Measurements from ENCODE around the gene ZNF821.
"Not testable (repeated sequence)": the region's sequence is repeated elsewhere in the genome, so short reads cannot be mapped to it uniquely, and the experiment has no call there.

Gene ZNF821

GRCh38 chr16:71830359-71830758 is 53.6 kb downstream of the ZNF821 start:
- no peaks in the 10 kb centered on the region for H3K4me1 ChIP-seq (ENCODE audit: control insufficient read depth, low read length)
- H3F3A ChIP-seq (ENCODE audit: control insufficient read depth, insufficient read depth): no peaks in the 10 kb centered on the region
- no peaks in the 10 kb centered on the region for H4K20me1 ChIP-seq (ENCODE audit: control insufficient read depth, insufficient read depth, low read depth, low read length)
- H3K9me3 ChIP-seq (ENCODE audit: control insufficient read depth, insufficient read depth, low read length): no peaks in the 10 kb centered on the region
- no peaks in the 10 kb centered on the region for H3K9me2 ChIP-seq (replicated peaks; ENCODE audit: control insufficient read depth, low read length)
- no peak overlapping the region for H3K4me2 ChIP-seq (ENCODE audit: low read length)
- H3K27me3 ChIP-seq (ENCODE audit: control insufficient read depth, low read length): peaks cover 3% of the 10 kb centered on the region; the same call in 1 of the 2 replicates
- no peak overlapping the region for H3K27ac ChIP-seq (ENCODE audit: low read depth, low read length)
- TF ChIP-seq EZH2phosphoT487 (IDR thresholded peaks at IDR 0.05; ENCODE audit: borderline replicate concordance, low read length): no peak
- TF ChIP-seq, protein P1, sequence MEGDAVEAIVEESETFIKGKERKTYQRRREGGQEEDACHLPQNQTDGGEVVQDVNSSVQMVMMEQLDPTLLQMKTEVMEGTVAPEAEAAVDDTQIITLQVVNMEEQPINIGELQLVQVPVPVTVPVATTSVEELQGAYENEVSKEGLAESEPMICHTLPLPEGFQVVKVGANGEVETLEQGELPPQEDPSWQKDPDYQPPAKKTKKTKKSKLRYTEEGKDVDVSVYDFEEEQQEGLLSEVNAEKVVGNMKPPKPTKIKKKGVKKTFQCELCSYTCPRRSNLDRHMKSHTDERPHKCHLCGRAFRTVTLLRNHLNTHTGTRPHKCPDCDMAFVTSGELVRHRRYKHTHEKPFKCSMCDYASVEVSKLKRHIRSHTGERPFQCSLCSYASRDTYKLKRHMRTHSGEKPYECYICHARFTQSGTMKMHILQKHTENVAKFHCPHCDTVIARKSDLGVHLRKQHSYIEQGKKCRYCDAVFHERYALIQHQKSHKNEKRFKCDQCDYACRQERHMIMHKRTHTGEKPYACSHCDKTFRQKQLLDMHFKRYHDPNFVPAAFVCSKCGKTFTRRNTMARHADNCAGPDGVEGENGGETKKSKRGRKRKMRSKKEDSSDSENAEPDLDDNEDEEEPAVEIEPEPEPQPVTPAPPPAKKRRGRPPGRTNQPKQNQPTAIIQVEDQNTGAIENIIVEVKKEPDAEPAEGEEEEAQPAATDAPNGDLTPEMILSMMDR (IDR thresholded peaks at IDR 0.05; ENCODE audit: low read depth, low read length, poor library complexity, severe bottlenecking): no peak
- no peak overlapping the region for H3K4me3 ChIP-seq (ENCODE audit: low read length)
- no peaks in the 10 kb centered on the region for H3K79me2 ChIP-seq (ENCODE audit: control insufficient read depth, low read length)
- no peaks in the 10 kb centered on the region for H3K36me3 ChIP-seq (ENCODE audit: control insufficient read depth, low read length)

- no peaks in the 10 kb centered on the region for H3K4me1 ChIP-seq (ENCODE audit: control insufficient read depth, low read length)
- H3K9me3 ChIP-seq (ENCODE audit: control insufficient read depth, insufficient read depth, low read length): no peaks in the 10 kb centered on the region
- H3K27ac ChIP-seq (ENCODE audit: low read depth, low read length): no peak overlapping the region
- no peak overlapping the region for H3K4me2 ChIP-seq (ENCODE audit: low read length)
- TF ChIP-seq EZH2phosphoT487 (IDR thresholded peaks at IDR 0.05; ENCODE audit: borderline replicate concordance, low read length): no peak
- TF ChIP-seq, protein P1 (IDR thresholded peaks at IDR 0.05; ENCODE audit: low read depth, low read length, poor library complexity, severe bottlenecking): no peak
- no peak overlapping the region for H3K4me3 ChIP-seq (ENCODE audit: low read length)
- H3K36me3 ChIP-seq (ENCODE audit: control insufficient read depth, low read length): no peaks in the 10 kb centered on the region
- peaks cover 3% of the 10 kb centered on the region; the same call in 1 of the 2 replicates for H3K27me3 ChIP-seq (ENCODE audit: control insufficient read depth, low read length)
- H3F3A ChIP-seq (ENCODE audit: control insufficient read depth, insufficient read depth): no peaks in the 10 kb centered on the region
- no peaks in the 10 kb centered on the region for H3K9me2 ChIP-seq (replicated peaks; ENCODE audit: control insufficient read depth, low read length)
- no peaks in the 10 kb centered on the region for H3K79me2 ChIP-seq (ENCODE audit: control insufficient read depth, low read length)
- no peaks in the 10 kb centered on the region for H4K20me1 ChIP-seq (ENCODE audit: control insufficient read depth, insufficient read depth, low read depth, low read length)
These were observed 57.4 kb downstream of the ZNF821 start for GRCh38 chr16:71826533-71827017.

- H3K36me3 ChIP-seq (ENCODE audit: control insufficient read depth, low read length); H3F3A ChIP-seq (ENCODE audit: control insufficient read depth, insufficient read depth); H3K9me2 ChIP-seq (replicated peaks; ENCODE audit: control insufficient read depth, low read length); H3K27me3 ChIP-seq (ENCODE audit: control insufficient read depth, low read length); H3K79me2 ChIP-seq (ENCODE audit: control insufficient read depth, low read length); H4K20me1 ChIP-seq (ENCODE audit: control insufficient read depth, insufficient read depth, low read depth, low read length); H3K9me3 ChIP-seq (ENCODE audit: control insufficient read depth, insufficient read depth, low read length): not testable (repeated sequence)
- Histone ChIP-seq H3K4me1 (ENCODE audit: control insufficient read depth, low read length) (peaks cover 29% of the 10 kb centered on the region), H3K4me3 (ENCODE audit: low read length) (peak overlapping the region; percentile 20; the same call in 1 of the 2 replicates), H3K4me2 (ENCODE audit: low read length) (peak overlapping the region; percentile 53), H3K27ac (ENCODE audit: low read depth, low read length) (peak overlapping the region; percentile 24; the same call in 1 of the 2 replicates)
These were observed 66.9 kb downstream of the ZNF821 start for GRCh38 chr16:71817155-71817500.

- Histone ChIP-seq H3K36me3 (ENCODE audit: control insufficient read depth, low read length) (peaks cover 16% of the 10 kb centered on the region), H3K4me1 (ENCODE audit: control insufficient read depth, low read length) (peaks cover 23% of the 10 kb centered on the region), H3K27ac (ENCODE audit: low read depth, low read length) (no peak overlapping the region), H3K4me2 (ENCODE audit: low read length) (no peak overlapping the region), H3F3A (ENCODE audit: control insufficient read depth, insufficient read depth) (no peaks in the 10 kb centered on the region), H3K9me2 (replicated peaks; ENCODE audit: control insufficient read depth, low read length) (no peaks in the 10 kb centered on the region), H3K9me3 (ENCODE audit: control insufficient read depth, insufficient read depth, low read length) (no peaks in the 10 kb centered on the region), H3K79me2 (ENCODE audit: control insufficient read depth, low read length) (peaks cover 25% of the 10 kb centered on the region), H4K20me1 (ENCODE audit: control insufficient read depth, insufficient read depth, low read depth, low read length) (peaks cover 4% of the 10 kb centered on the region; the same call in 1 of the 2 replicates), H3K27me3 (ENCODE audit: control insufficient read depth, low read length) (no peaks in the 10 kb centered on the region), H3K4me3 (ENCODE audit: low read length) (no peak overlapping the region)
- no peak for TF ChIP-seq EZH2phosphoT487 (IDR thresholded peaks at IDR 0.05; ENCODE audit: borderline replicate concordance, low read length)
- TF ChIP-seq, protein P1 (IDR thresholded peaks at IDR 0.05; ENCODE audit: low read depth, low read length, poor library complexity, severe bottlenecking): no peak
These were observed 72.7 kb downstream of the ZNF821 start for GRCh38 chr16:71811261-71811803.

DNA sequence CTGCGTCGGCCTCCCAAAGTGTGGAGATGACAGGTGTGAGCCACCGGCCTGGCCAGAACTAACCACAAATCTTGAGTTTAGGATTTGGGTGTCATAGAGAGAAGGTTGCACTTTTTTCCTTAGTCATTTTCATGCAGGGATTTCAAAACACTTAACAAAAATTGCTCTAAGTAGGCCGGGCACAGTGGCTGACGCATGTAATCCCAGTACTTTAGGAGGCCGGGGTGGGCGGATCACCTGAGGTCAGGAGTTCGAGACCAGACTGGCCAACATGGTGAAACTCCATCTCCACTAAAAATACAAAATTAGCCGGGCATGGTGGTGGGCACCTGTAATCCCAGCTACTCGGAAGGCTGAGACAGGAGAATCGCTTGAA is 73.8 kb downstream of the ZNF821 start:
- H4K20me1 ChIP-seq (ENCODE audit: control insufficient read depth, insufficient read depth, low read depth, low read length); H3K9me2 ChIP-seq (replicated peaks; ENCODE audit: control insufficient read depth, low read length); H3F3A ChIP-seq (ENCODE audit: control insufficient read depth, insufficient read depth); H3K27me3 ChIP-seq (ENCODE audit: control insufficient read depth, low read length); H3K27ac ChIP-seq (ENCODE audit: low read depth, low read length); H3K4me3 ChIP-seq (ENCODE audit: low read length); H3K9me3 ChIP-seq (ENCODE audit: control insufficient read depth, insufficient read depth, low read length): not testable (repeated sequence)
- Histone ChIP-seq H3K36me3 (ENCODE audit: control insufficient read depth, low read length) (peaks cover 22% of the 10 kb centered on the region), H3K4me2 (ENCODE audit: low read length) (peak overlapping the region; percentile 62), H3K4me1 (ENCODE audit: control insufficient read depth, low read length) (peaks cover 23% of the 10 kb centered on the region), H3K79me2 (ENCODE audit: control insufficient read depth, low read length) (peaks cover 37% of the 10 kb centered on the region)

Data from DOHH2 (cell line).